Ishikawa (cell line): ENCODE results near the gene FAM120B.

Experiments
- CEBPB ChIP-seq: IDR thresholded peaks from 2 replicates; pipeline ENCODE4 v1.6.1; 2012
- EGR1 ChIP-seq: IDR thresholded peaks from 2 replicates; pipeline ENCODE4 v1.6.1; 2012
- EP300 ChIP-seq: IDR thresholded peaks from 2 replicates; pipeline ENCODE4 v1.6.1; 2012; ENCODE audit warnings: borderline replicate concordance
- NFIC ChIP-seq: IDR thresholded peaks from 2 replicates; pipeline ENCODE4 v1.6.1; 2012
- RAD21 ChIP-seq: IDR thresholded peaks from 2 replicates; pipeline ENCODE4 v1.6.1; 2012; ENCODE audit warnings: low read depth
- TAF1 ChIP-seq: IDR thresholded peaks from 2 replicates; pipeline ENCODE4 v1.6.1; 2012; ENCODE audit warnings: low read depth, mild to moderate bottlenecking
- YY1 ChIP-seq: IDR thresholded peaks from 2 replicates; pipeline ENCODE4 v1.6.1; 2012; ENCODE audit warnings: low read depth
- TF ChIP-seq, protein P1 (sequence below): IDR thresholded peaks from 2 replicates; pipeline ENCODE4 v1.6.1; 2012
- TF ChIP-seq, protein P2 (sequence below): IDR thresholded peaks from 2 replicates; pipeline ENCODE4 v1.6.1; 2012; ENCODE audit warnings: low read depth, mild to moderate bottlenecking

DNA sequence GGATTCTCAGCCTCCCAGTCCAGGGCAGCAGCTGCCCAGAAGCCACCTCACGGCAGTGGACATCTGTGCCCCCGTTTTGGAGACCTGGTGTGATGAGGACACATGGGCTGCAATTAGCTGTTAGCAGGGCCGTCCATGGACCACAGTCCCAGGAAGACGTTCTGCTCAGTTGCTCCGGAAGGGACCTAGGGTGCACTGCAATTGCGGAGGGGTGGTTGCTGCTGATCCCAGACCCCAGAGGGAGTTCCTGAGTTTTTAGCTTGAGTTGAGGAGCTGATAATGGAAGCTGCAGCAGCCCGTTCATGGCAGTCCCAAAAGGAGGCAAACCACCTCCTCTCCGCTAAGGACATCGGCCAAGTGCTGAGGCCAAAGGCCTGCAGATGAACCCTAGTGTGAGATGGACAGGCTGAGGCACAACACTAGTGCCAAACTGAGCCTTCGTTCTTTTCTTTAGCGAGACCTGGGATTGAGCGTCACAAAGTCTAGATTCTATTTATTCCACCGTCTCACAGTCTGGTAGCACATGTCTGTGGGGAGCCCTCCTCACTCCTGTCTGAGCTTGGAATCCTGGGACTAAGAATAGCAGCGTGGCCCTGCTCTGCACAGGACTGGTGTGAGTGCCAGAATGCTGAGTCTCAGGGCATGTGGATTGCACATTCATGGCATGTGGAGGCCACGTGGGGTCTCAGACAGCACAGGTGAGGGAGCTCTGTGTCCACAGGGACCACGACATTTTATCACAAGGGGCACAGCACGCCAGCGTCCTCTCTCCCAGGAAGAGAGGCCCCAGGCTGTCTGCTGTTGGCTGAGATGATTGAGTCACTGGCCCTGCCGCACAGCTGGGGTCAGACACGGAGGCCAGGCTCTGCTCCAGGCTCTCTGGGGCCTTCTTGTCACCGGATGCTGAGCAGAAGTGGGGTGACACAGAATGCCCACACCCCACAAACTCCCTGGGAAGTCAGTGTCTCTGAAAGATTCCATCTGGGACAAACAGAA is 133.1 kb downstream of the FAM120B start:
- TF ChIP-seq EP300 (no peak), YY1 (no peak), TAF1 (no peak), NFIC (no peak), EGR1 (no peak), RAD21 (no peak), CEBPB (no peak)
- TF ChIP-seq, protein P1, sequence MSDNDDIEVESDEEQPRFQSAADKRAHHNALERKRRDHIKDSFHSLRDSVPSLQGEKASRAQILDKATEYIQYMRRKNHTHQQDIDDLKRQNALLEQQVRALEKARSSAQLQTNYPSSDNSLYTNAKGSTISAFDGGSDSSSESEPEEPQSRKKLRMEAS = no peak
- TF ChIP-seq, protein P2, sequence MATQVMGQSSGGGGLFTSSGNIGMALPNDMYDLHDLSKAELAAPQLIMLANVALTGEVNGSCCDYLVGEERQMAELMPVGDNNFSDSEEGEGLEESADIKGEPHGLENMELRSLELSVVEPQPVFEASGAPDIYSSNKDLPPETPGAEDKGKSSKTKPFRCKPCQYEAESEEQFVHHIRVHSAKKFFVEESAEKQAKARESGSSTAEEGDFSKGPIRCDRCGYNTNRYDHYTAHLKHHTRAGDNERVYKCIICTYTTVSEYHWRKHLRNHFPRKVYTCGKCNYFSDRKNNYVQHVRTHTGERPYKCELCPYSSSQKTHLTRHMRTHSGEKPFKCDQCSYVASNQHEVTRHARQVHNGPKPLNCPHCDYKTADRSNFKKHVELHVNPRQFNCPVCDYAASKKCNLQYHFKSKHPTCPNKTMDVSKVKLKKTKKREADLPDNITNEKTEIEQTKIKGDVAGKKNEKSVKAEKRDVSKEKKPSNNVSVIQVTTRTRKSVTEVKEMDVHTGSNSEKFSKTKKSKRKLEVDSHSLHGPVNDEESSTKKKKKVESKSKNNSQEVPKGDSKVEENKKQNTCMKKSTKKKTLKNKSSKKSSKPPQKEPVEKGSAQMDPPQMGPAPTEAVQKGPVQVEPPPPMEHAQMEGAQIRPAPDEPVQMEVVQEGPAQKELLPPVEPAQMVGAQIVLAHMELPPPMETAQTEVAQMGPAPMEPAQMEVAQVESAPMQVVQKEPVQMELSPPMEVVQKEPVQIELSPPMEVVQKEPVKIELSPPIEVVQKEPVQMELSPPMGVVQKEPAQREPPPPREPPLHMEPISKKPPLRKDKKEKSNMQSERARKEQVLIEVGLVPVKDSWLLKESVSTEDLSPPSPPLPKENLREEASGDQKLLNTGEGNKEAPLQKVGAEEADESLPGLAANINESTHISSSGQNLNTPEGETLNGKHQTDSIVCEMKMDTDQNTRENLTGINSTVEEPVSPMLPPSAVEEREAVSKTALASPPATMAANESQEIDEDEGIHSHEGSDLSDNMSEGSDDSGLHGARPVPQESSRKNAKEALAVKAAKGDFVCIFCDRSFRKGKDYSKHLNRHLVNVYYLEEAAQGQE = no peak
